Adrenal gland (tissue), 12 donors: Measurements from ENCODE around the gene GPBAR1. TPM values are rescaled to one million over a fixed set of nuclear protein-coding genes. Genes with fewer than 3 reads are reported as not detected.
A peak's percentile ranks its signal among the peaks of the same experiment; 100 is the strongest.

Experiments used
- DNase-seq, 7 donors: peaks; one replicate each; pipeline ENCODE4 v3.0.0-alpha.2; 2019 to 2020
- H3K27ac ChIP-seq, 5 donors: fragments of 200-600 bp; sonication (generic) in 4 of 5; 1 replicate in 3 of 5; 2 replicates in 2 of 5; pipeline versions ENCODE4 v1.5.1 to v1.8.0; 2016 to 2020; ENCODE audit warnings: mild to moderate bottlenecking in 1 of 5
- H3K27me3 ChIP-seq: fragments of 200-600 bp; 2 replicates; pipeline ENCODE4 v1.8.0; 2021
- H3K36me3 ChIP-seq, 2 donors: fragments of 200-600 bp; replicated peaks in 1 of 2; 1 replicate in 1 of 2; 2 replicates in 1 of 2; pipeline versions ENCODE4 v1.5.1 to v1.8.0; 2018 to 2022
- H3K4me1 ChIP-seq, 2 donors: fragments of 200-600 bp; replicated peaks in 1 of 2; 1 replicate in 1 of 2; 2 replicates in 1 of 2; pipeline versions ENCODE4 v1.5.1 to v1.8.0; 2018 to 2021
- H3K4me3 ChIP-seq, 4 donors: fragments of 200-600 bp; sonication (generic) in 3 of 4; one replicate each; pipeline ENCODE4 v1.5.1; 2016 to 2018
- H3K9me3 ChIP-seq, 3 donors: fragments of 200-600 bp; sonication (generic) in 1 of 3; replicated peaks in 1 of 3; 1 replicate in 2 of 3; 2 replicates in 1 of 3; pipeline versions ENCODE4 v1.5.1 to v1.8.0; 2016 to 2021
- CTCF ChIP-seq, 6 experiments: fragments of 450-650 bp in 4 of 6; fragments of 200-600 bp in 2 of 6; sonication (generic) in 1 of 6; IDR thresholded peaks; 1 replicate in 5 of 6; 2 replicates in 1 of 6; pipeline versions ENCODE4 v1.5.1 to v1.8.0; 2016 to 2021; ENCODE audit warnings: antibody characterized with exemption in 6 of 6, mild to moderate bottlenecking in 2 of 6, moderate library complexity in 1 of 6
- POLR2A ChIP-seq, 2 donors: fragments of 450-650 bp; IDR thresholded peaks; one replicate each; pipeline ENCODE4 v1.6.1; 2017; ENCODE audit warnings: antibody characterized with exemption in 2 of 2, mild to moderate bottlenecking in 2 of 2, moderate library complexity in 1 of 2
- WGBS, 4 donors: extraction: QIAGEN DNeasy Blood & Tissue Kit in 2 of 4; methylation state at CpG; one replicate each; pipeline versions ENCODE4 v1.1.5 to v1.1.7; 2013 to 2017; 5-methylcytosine and 5-hydroxymethylcytosine counted together
- intact Hi-C, 2 donors: fragments of 100-400 bp; cut with DNase I; formaldehyde crosslinking; loops; one replicate each; pipeline versions ENCODE4 v1.14.1 to v1.15.0; 2022 to 2023
- polyA plus RNA-seq, 3 donors: library from polyadenylated mRNA; stranded (reverse); fragments of 200-250 nt in 2 of 3; fragments of 350-450 nt in 1 of 3; fragmentation: Illumina TruSeq in 1 of 3; extraction: RNeasy Lipid Tissue Mini Kit (QIAGEN cat#74804) in 1 of 3; gene quantifications; one replicate each; pipeline ENCODE4 v1.2.3, GENCODE V29; 2013 to 2014
- total RNA-seq, 9 donors: library from RNA; depleted of rRNA in 4 of 9; stranded (reverse); fragments of >200 nt in 4 of 9; fragments of 120-200 nt in 1 of 9; fragmentation: NEBNext Ultra II Directional in 1 of 9; extraction: Animal tissue kit (Norgen Biotek cat#: 25700) in 1 of 9; gene quantifications; one replicate each; pipeline versions ENCODE4 v1.1.0 to v1.2.4, GENCODE V29; 2013 to 2023
- donor health status: healthy with polysubstance abuse.
- donor health status: Bipolar disorder and iron deficiency.
- donor health status: DM: yes; HTN: yes; CAD: no.
- donor health status: DM: no; HTN: no; CAD: no.
- donor health status: DM: no; HTN: no; CAD: no.
- donor health status: DM: yes; HTN: yes; CAD: no.

GPBAR1 gene
- total and polyA plus RNA-seq, 12 donors: 0.11 to 15.3 (median 2.9) TPM

- H3K27ac ChIP-seq: no peak overlapping the region
- no peaks in the 10 kb centered on the region for H3K27me3 ChIP-seq
- no peak overlapping the region for H3K4me3 ChIP-seq
- peaks cover 0 to 98% of the 10 kb centered on the region in 2 donors for H3K36me3 ChIP-seq
- intact Hi-C loops: no loop called here
- no peak for DNase-seq
- H3K9me3 ChIP-seq: no peaks in the 10 kb centered on the region
- H3K4me1 ChIP-seq: peaks cover 0 to 7% of the 10 kb centered on the region in 2 donors
- TF ChIP-seq POLR2A (IDR thresholded peaks at IDR 0.05) (no peak), CTCF (IDR thresholded peaks at IDR 0.05) (no peak)
- WGBS, 4 donors: 70 to 85% (median 80%) methylated on average over 5 of the region's 5 CpGs
Observed at GRCh38 chr2:218245214-218245613, 15.6 kb upstream of the GPBAR1 start.

DNA sequence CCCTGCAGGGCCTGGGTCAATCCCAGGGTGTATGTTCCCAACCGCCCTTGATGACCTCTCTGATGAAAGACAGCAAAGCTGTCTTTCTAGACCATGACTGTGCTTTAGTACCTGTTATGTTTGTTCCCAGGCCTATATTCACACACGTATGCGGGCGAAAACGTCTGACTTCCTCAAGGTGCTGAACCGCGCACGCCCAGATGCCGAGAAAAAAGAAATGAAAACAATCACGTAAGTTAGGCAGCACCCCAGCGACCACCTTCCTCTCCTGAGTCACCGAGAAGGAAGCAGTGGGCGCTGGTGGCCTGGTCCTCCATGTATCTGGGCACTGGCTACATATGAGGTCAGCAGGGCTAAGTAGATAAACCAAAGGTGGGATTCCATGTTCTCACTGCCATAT is 11.1 kb upstream of the GPBAR1 start:
- no peak for TF ChIP-seq POLR2A (IDR thresholded peaks at IDR 0.05)
- TF ChIP-seq CTCF (IDR thresholded peaks at IDR 0.05): no peak
- intact Hi-C loops: no loop called here
- no peaks in the 10 kb centered on the region for H3K27me3 ChIP-seq

DNA sequence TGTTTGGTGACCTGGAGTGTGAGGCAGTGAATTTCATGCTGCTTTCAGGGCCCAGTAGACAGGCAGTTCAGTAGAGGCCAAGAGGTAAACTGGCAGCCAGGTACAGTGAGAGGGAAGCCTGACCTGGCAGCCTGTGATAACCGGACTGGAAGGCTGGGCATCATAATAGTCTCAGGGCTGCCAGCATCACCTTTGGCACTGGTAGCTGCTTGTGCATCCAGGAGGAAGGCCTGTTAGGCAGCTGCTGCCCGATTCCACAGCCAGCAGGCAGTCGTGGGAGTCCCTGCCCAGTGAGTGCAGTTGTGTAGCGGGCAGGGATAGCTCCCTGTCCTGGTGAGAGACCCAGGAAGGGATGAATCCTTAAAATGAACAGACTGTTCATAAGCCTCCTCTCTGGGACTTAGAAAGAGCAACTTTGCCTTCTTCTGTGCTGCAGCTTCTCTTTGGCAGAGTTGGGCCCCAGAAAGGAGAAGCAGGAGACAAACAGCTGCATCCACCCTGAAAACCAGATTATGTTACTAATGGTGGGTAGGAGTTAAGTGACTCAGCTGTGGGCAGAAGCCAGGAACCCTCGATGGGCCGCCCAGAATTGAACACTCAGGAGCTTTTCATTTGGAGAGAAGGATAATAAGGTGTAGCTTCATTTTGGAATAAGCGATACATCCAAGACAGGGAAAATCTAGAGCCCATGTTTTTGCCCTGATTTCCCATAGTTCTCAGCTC is 8.1 kb upstream of the GPBAR1 start:
- H3K36me3 ChIP-seq: peaks cover 0 to 86% of the 10 kb centered on the region in 2 donors
- peak overlapping the region in 1 of 5 donors; percentile 23 for H3K27ac ChIP-seq
- WGBS, 4 donors: 67 to 84% (median 78%) methylated on average over 7 of the region's 7 CpGs
- H3K27me3 ChIP-seq: no peaks in the 10 kb centered on the region
- H3K9me3 ChIP-seq: no peaks in the 10 kb centered on the region
- peak in 1 of 7 donors; percentile 43 for DNase-seq
- TF ChIP-seq POLR2A (IDR thresholded peaks at IDR 0.05): no peak
- TF ChIP-seq CTCF (IDR thresholded peaks at IDR 0.05): no peak
- H3K4me3 ChIP-seq: no peak overlapping the region
- no peaks in the 10 kb centered on the region for H3K4me1 ChIP-seq
- intact Hi-C loops: no loop called here

More for the DNA sequence above, 11.1 kb upstream of the GPBAR1 start:
- peak in 1 of 7 donors; percentile 41 for DNase-seq
- H3K4me1 ChIP-seq: peaks cover 0 to 1% of the 10 kb centered on the region in 2 donors
- H3K4me3 ChIP-seq: no peak overlapping the region
- no peaks in the 10 kb centered on the region for H3K9me3 ChIP-seq
- no peak overlapping the region for H3K27ac ChIP-seq
- peaks cover 0 to 100% of the 10 kb centered on the region in 2 donors for H3K36me3 ChIP-seq
- whole genome bisulfite sequencing, 4 donors: 82 to 91% (median 86%) methylated on average over 12 to 13 of the region's 13 CpGs

DNA sequence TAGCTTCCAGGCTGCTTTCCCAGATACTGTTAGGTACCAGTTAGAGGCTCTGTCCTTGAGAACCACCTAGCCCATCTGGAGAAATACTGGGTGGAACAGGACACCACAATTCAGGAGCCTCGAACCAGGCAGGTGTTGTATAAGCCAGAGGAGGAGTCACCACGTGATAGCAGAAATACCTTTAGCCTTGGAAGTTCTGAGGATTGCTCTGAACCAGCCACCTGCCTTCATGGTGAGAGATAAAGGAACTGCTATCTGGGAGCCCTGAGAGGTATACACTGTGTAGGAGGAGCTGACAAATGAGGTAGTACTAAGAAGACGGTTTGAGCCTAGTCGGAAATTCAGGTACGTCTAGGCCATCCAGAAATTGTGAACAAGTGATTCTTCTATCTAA is 7.6 kb upstream of the GPBAR1 start:
- H3K9me3 ChIP-seq: no peaks in the 10 kb centered on the region
- TF ChIP-seq POLR2A (IDR thresholded peaks at IDR 0.05) (no peak), CTCF (IDR thresholded peaks at IDR 0.05) (no peak)
- WGBS, 4 donors: 73 to 81% (median 78%) methylated on average over 5 of the region's 5 CpGs
- intact Hi-C loops: no loop called here
- H3K27me3 ChIP-seq: no peaks in the 10 kb centered on the region
- no peak overlapping the region for H3K27ac ChIP-seq
- DNase-seq: peak in 1 of 7 donors; percentile 41
- H3K36me3 ChIP-seq: peaks cover 0 to 80% of the 10 kb centered on the region in 2 donors
- H3K4me1 ChIP-seq: peaks cover 0 to under 1% of the 10 kb centered on the region in 2 donors
- no peak overlapping the region for H3K4me3 ChIP-seq
